ENCODE measurements around the gene AOPEP.

AOPEP gene

DNA sequence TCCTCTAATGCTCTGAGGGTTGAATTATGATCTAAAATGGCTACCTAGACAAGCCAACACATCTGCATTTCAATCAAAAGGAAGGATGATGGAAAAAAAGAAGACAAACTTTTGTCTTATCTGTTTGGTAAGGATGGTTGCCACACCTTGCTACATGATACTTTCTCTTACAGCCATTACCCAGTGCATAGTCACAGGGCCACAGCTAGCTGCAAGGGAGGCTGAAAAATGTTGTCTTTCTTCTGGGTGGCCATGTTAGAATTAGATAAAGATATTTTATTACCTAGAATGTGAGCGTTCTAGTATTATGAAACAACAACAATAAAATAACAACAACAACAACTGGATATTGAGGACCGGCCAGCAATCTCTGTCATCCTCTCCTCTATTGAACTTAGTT is 4.7 kb upstream of the AOPEP start:
- Histone ChIP-seq H3K79me2 (ENCODE audit: low read length) (peaks cover under 1% of the 10 kb centered on the region; the same call in 1 of the 2 replicates), H3K9me3 (replicated peaks; ENCODE audit: insufficient read depth, low read length) (no peaks in the 10 kb centered on the region), H3K4me3 (ENCODE audit: low read length) (no peak overlapping the region), H3K27me3 (replicated peaks; ENCODE audit: insufficient read depth, low read length) (no peaks in the 10 kb centered on the region), H3K9me2 (replicated peaks; ENCODE audit: insufficient read depth, low read length) (no peaks in the 10 kb centered on the region), H3K9ac (ENCODE audit: low read length) (no peak overlapping the region), H4K20me1 (ENCODE audit: insufficient read depth, low read length) (no peaks in the 10 kb centered on the region), H2AFZ (ENCODE audit: low read length) (no peak overlapping the region), H3F3A (ENCODE audit: insufficient read depth, low read length) (no peaks in the 10 kb centered on the region; the same call in 1 of the 2 replicates), H3K27ac (ENCODE audit: low read length) (no peak overlapping the region), H3K4me1 (ENCODE audit: low read length) (peaks cover 7% of the 10 kb centered on the region), H3K4me2 (ENCODE audit: low read depth, low read length) (no peak overlapping the region), H3K36me3 (replicated peaks; ENCODE audit: insufficient read depth, low read length) (no peaks in the 10 kb centered on the region)
- TF ChIP-seq, protein P1, sequence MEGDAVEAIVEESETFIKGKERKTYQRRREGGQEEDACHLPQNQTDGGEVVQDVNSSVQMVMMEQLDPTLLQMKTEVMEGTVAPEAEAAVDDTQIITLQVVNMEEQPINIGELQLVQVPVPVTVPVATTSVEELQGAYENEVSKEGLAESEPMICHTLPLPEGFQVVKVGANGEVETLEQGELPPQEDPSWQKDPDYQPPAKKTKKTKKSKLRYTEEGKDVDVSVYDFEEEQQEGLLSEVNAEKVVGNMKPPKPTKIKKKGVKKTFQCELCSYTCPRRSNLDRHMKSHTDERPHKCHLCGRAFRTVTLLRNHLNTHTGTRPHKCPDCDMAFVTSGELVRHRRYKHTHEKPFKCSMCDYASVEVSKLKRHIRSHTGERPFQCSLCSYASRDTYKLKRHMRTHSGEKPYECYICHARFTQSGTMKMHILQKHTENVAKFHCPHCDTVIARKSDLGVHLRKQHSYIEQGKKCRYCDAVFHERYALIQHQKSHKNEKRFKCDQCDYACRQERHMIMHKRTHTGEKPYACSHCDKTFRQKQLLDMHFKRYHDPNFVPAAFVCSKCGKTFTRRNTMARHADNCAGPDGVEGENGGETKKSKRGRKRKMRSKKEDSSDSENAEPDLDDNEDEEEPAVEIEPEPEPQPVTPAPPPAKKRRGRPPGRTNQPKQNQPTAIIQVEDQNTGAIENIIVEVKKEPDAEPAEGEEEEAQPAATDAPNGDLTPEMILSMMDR (IDR thresholded peaks at IDR 0.05; ENCODE audit: low read length), result no peak
- no peak for TF ChIP-seq EZH2phosphoT487 (IDR thresholded peaks at IDR 0.05; ENCODE audit: low read length)
- TF ChIP-seq EZH2 (optimal IDR thresholded peaks at IDR 0.05; ENCODE audit: low read depth, low read length), result no peak
- no peak for DNase-seq

DNA sequence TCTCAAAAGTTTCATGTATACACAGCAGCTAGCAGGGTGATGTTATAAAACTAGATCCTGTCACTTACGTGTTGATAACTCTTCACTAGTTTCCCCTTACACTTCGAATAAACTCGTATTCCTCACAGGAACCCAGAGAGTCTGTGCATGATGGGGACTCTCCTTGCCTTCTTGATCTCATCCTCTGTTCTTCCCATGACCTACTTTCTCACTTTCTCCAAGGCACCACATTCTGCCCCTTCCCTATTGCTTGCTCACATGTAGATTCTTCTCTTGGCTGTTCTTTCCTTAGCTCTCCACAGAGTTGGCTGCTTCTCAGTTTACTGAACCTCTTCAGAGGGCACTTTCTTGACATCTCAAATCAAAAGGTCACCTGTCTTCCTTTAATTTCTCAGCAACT is 1.2 kb upstream of the AOPEP start:
- TF ChIP-seq EZH2phosphoT487 (IDR thresholded peaks at IDR 0.05; ENCODE audit: low read length) (no peak), EZH2 (optimal IDR thresholded peaks at IDR 0.05; ENCODE audit: low read depth, low read length) (no peak)
- TF ChIP-seq, protein P1 (IDR thresholded peaks at IDR 0.05; ENCODE audit: low read length), result no peak
- H3K36me3 ChIP-seq (replicated peaks; ENCODE audit: insufficient read depth, low read length), result no peaks in the 10 kb centered on the region
- H3K9me2 ChIP-seq (replicated peaks; ENCODE audit: insufficient read depth, low read length), result no peaks in the 10 kb centered on the region
- no peaks in the 10 kb centered on the region for H3K9me3 ChIP-seq (replicated peaks; ENCODE audit: insufficient read depth, low read length)
- no peak overlapping the region for H3K4me3 ChIP-seq (ENCODE audit: low read length)
- H3K27ac ChIP-seq (ENCODE audit: low read length), result no peak overlapping the region
- H3K27me3 ChIP-seq (replicated peaks; ENCODE audit: insufficient read depth, low read length), result no peaks in the 10 kb centered on the region
- no peaks in the 10 kb centered on the region for H4K20me1 ChIP-seq (ENCODE audit: insufficient read depth, low read length)
- H3F3A ChIP-seq (ENCODE audit: insufficient read depth, low read length), result no peaks in the 10 kb centered on the region; the same call in 1 of the 2 replicates
- H3K4me1 ChIP-seq (ENCODE audit: low read length), result 0 out of 2 replicates have a peak, but pooled peaks cover 6% of the 10 kb centered on the region
- no peak overlapping the region for H3K4me2 ChIP-seq (ENCODE audit: low read depth, low read length)
- peak overlapping the region; percentile 51; the same call in 1 of the 2 replicates for H2AFZ ChIP-seq (ENCODE audit: low read length)
- no peak overlapping the region for H3K9ac ChIP-seq (ENCODE audit: low read length)
- peaks cover 21% of the 10 kb centered on the region for H3K79me2 ChIP-seq (ENCODE audit: low read length)
- no peak for DNase-seq

DNA sequence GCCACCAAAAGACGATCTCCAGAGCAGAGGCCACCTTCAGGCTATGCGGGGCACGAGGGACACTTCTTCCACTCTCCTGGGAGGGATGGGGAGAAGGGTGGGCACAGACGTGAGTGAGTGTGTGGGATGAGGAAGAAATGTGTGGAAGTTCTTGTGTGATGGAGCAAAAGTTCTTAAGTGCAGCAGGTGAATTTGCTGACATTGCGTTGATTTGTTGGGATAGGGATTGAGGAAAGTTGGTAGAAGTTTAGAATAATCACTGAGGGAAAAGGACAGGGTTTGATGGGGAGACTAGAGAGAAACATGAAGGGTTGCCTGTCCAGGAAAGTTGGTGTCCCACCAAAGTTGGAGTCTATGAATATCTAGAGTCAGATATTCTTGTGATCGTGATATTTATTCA is 2.2 kb downstream of the AOPEP start:
- H3K27me3 ChIP-seq (replicated peaks; ENCODE audit: insufficient read depth, low read length), result no peaks in the 10 kb centered on the region
- H3K9me3 ChIP-seq (replicated peaks; ENCODE audit: insufficient read depth, low read length), result no peaks in the 10 kb centered on the region
- no peak for DNase-seq
- no peak overlapping the region for H3K27ac ChIP-seq (ENCODE audit: low read length)
- H2AFZ ChIP-seq (ENCODE audit: low read length), result no peak overlapping the region
- no peaks in the 10 kb centered on the region for H3K36me3 ChIP-seq (replicated peaks; ENCODE audit: insufficient read depth, low read length)
- TF ChIP-seq, protein P1 (IDR thresholded peaks at IDR 0.05; ENCODE audit: low read length), result no peak
- no peaks in the 10 kb centered on the region for H3K9me2 ChIP-seq (replicated peaks; ENCODE audit: insufficient read depth, low read length)
- H4K20me1 ChIP-seq (ENCODE audit: insufficient read depth, low read length), result no peaks in the 10 kb centered on the region
- H3F3A ChIP-seq (ENCODE audit: insufficient read depth, low read length), result no peaks in the 10 kb centered on the region; the same call in 1 of the 2 replicates
- H3K4me1 ChIP-seq (ENCODE audit: low read length), result 0 out of 2 replicates have a peak, but pooled peaks cover 6% of the 10 kb centered on the region
- peaks cover 21% of the 10 kb centered on the region for H3K79me2 ChIP-seq (ENCODE audit: low read length)
- H3K9ac ChIP-seq (ENCODE audit: low read length), result no peak overlapping the region
- no peak overlapping the region for H3K4me2 ChIP-seq (ENCODE audit: low read depth, low read length)
- no peak overlapping the region for H3K4me3 ChIP-seq (ENCODE audit: low read length)

All from MM.1S (cell line).